Activated gamma-delta T cell treated with anti-CD3 and anti-CD28 coated beads, Interleukin-2, amount 50 U/mL, for 16 hours (primary cell): Measurements from ENCODE around the gene C1orf198.
A peak's percentile ranks its signal among the peaks of the same experiment; 100 is the strongest.

Experiments
- DNase-seq: peaks from one replicate; pipeline ENCODE4 v3.0.0-alpha.2; 2020; ENCODE audit warnings: low read depth

Gene C1orf198

GRCh38 chr1:230867903-230868735 lies at the start of gene C1orf198:
Gene C1orf198, minus strand, starts transcription at chr1:230868521. Its CDS starts 9 bp downstream, at chr1:230868512.
- DNase-seq = peak; percentile 66

GRCh38 chr1:230917284-230918135 lies 49.2 kb upstream of the C1orf198 start:
- DNase-seq = peak; percentile 58

- DNase-seq = no peak
Observed at GRCh38 chr1:230916587-230917283, 48.4 kb upstream of the C1orf198 start.

- DNase-seq = no peak
Observed at GRCh38 chr1:230915078-230915477, 46.8 kb upstream of the C1orf198 start.

- DNase-seq = no peak
Observed at GRCh38 chr1:230913496-230913895, 45.2 kb upstream of the C1orf198 start.

- no peak for DNase-seq
Observed at GRCh38 chr1:230910755-230911117, 42.4 kb upstream of the C1orf198 start.

- no peak for DNase-seq
Observed at GRCh38 chr1:230909974-230910754, 41.8 kb upstream of the C1orf198 start.

GRCh38 chr1:230907472-230908205 lies 39.3 kb upstream of the C1orf198 start:
- no peak for DNase-seq

- DNase-seq = no peak
Observed at GRCh38 chr1:230906226-230906625, 37.9 kb upstream of the C1orf198 start.

- no peak for DNase-seq
Observed at GRCh38 chr1:230905733-230906132, 37.4 kb upstream of the C1orf198 start.

GRCh38 chr1:230902349-230902923 lies 34.1 kb upstream of the C1orf198 start:
- no peak for DNase-seq

GRCh38 chr1:230901671-230902070 lies 33.4 kb upstream of the C1orf198 start:
- no peak for DNase-seq

GRCh38 chr1:230900984-230901383 lies 32.7 kb upstream of the C1orf198 start:
- no peak for DNase-seq

- DNase-seq = no peak
Observed at GRCh38 chr1:230899841-230900251, 31.5 kb upstream of the C1orf198 start.

GRCh38 chr1:230898748-230899147 lies 30.4 kb upstream of the C1orf198 start:
- DNase-seq = no peak

GRCh38 chr1:230898144-230898543 lies 29.8 kb upstream of the C1orf198 start:
- DNase-seq = no peak

- no peak for DNase-seq
Observed at GRCh38 chr1:230896779-230897178, 28.5 kb upstream of the C1orf198 start.

GRCh38 chr1:230895452-230895851 lies 27.1 kb upstream of the C1orf198 start:
- no peak for DNase-seq

GRCh38 chr1:230894664-230895063 lies 26.3 kb upstream of the C1orf198 start:
- DNase-seq = no peak

GRCh38 chr1:230894032-230894431 lies 25.7 kb upstream of the C1orf198 start:
- DNase-seq = no peak
